Sigmoid colon (tissue), 7 donors: Measurements from ENCODE around the gene SNCB. TPM values are rescaled to one million over a fixed set of nuclear protein-coding genes. Genes with fewer than 3 reads are reported as not detected.

ENCODE experiments used
- DNase-seq: peaks from one replicate; pipeline ENCODE4 v3.0.0-alpha.2; 2019
- H3K27ac ChIP-seq, 4 donors: fragments of 200-600 bp; sonication (generic); one replicate each; pipeline ENCODE4 v1.5.1; 2016 to 2019; ENCODE audit warnings: mild to moderate bottlenecking in 1 of 4
- H3K27me3 ChIP-seq, 3 donors: fragments of 200-600 bp; sonication (generic); one replicate each; pipeline ENCODE4 v1.5.1; 2019; ENCODE audit warnings: mild to moderate bottlenecking in 1 of 3
- H3K36me3 ChIP-seq, 4 donors: fragments of 200-600 bp; sonication (generic); one replicate each; pipeline ENCODE4 v1.5.1; 2016 to 2019
- H3K4me1 ChIP-seq, 4 donors: fragments of 200-600 bp; sonication (generic); one replicate each; pipeline ENCODE4 v1.5.1; 2017 to 2019
- H3K4me3 ChIP-seq, 4 donors: fragments of 200-600 bp; sonication (generic); one replicate each; pipeline ENCODE4 v1.5.1; 2017 to 2019; ENCODE audit warnings: mild to moderate bottlenecking in 2 of 4, moderate library complexity in 1 of 4
- H3K9me3 ChIP-seq, 4 donors: fragments of 200-600 bp in 3 of 4; sonication (generic) in 3 of 4; one replicate each; pipeline versions ENCODE4 v1.5.1 to v1.6.1; 2013 to 2019
- CTCF ChIP-seq, 4 experiments: fragments of 450-650 bp in 3 of 4; fragments of 200-600 bp in 1 of 4; IDR thresholded peaks; one replicate each; pipeline ENCODE4 v1.5.1; 2016 to 2019; ENCODE audit warnings: antibody characterized with exemption in 4 of 4, mild to moderate bottlenecking in 3 of 4, moderate library complexity in 2 of 4
- EP300 ChIP-seq, 4 donors: sonication (generic); formaldehyde crosslinking; IDR thresholded peaks; one replicate each; pipeline ENCODE4 v1.6.1; 2017; ENCODE audit warnings: antibody characterized with exemption in 4 of 4
- POLR2A ChIP-seq, 2 donors: fragments of 450-650 bp; IDR thresholded peaks; one replicate each; pipeline ENCODE4 v1.6.1; 2016; ENCODE audit warnings: antibody characterized with exemption in 2 of 2, mild to moderate bottlenecking in 2 of 2, moderate library complexity in 2 of 2
- POLR2AphosphoS5 ChIP-seq, 4 donors: sonication (generic); formaldehyde crosslinking; IDR thresholded peaks; one replicate each; pipeline ENCODE4 v1.6.1; 2017; ENCODE audit warnings: antibody characterized with exemption in 4 of 4
- WGBS, 2 donors: extraction: QIAGEN DNeasy Blood & Tissue Kit; methylation state at CpG; one replicate each; pipeline ENCODE4 v1.1.7; 2013; 5-methylcytosine and 5-hydroxymethylcytosine counted together
- intact Hi-C: fragments of 100-400 bp; cut with DNase I; formaldehyde crosslinking; loops from one replicate; pipeline ENCODE4 v1.15.1; 2023
- polyA plus RNA-seq, 3 donors: library from polyadenylated mRNA; stranded (reverse); fragments of 200-250 nt; gene quantifications; one replicate each; pipeline ENCODE4 v1.2.3, GENCODE V29; 2013
- total RNA-seq, 4 donors: library from RNA; depleted of rRNA; stranded (reverse); fragments of >200 nt; gene quantifications; one replicate each; pipeline ENCODE4 v1.1.0, GENCODE V29; 2016
- donor health status: healthy with polysubstance abuse.
- donor health status: Bipolar disorder and iron deficiency.
- donor health status: healthy.

The SNCB gene
- total and polyA plus RNA-seq, 7 donors = 0.23 to 2.2 TPM; not detected in 5

GRCh38 chr5:176638437-176638836 lies 8.1 kb upstream of the SNCB start:
- no peak for DNase-seq
- intact Hi-C loops = no loop called here
- Histone ChIP-seq H3K4me1 (peaks cover 0 to 8% (median 0%) of the 10 kb centered on the region in 4 donors), H3K9me3 (no peaks in the 10 kb centered on the region), H3K27me3 (no peaks in the 10 kb centered on the region), H3K27ac (no peak overlapping the region), H3K4me3 (no peak overlapping the region), H3K36me3 (no peaks in the 10 kb centered on the region)
- TF ChIP-seq POLR2AphosphoS5 (IDR thresholded peaks at IDR 0.05) (no peak), POLR2A (IDR thresholded peaks at IDR 0.05) (no peak), EP300 (IDR thresholded peaks at IDR 0.05) (no peak)
- 93 to 95% methylated on average over 3 of the region's 3 CpGs for WGBS, 2 donors

- 58 to 71% methylated on average over 4 of the region's 4 CpGs for WGBS, 2 donors
- H3K27me3 ChIP-seq = peaks cover 0 to 7% (median 0%) of the 10 kb centered on the region in 3 donors
- DNase-seq = no peak
- no peaks in the 10 kb centered on the region for H3K9me3 ChIP-seq
- H3K27ac ChIP-seq = no peak overlapping the region
- no peaks in the 10 kb centered on the region for H3K36me3 ChIP-seq
- TF ChIP-seq CTCF (IDR thresholded peaks at IDR 0.05) (no peak), POLR2AphosphoS5 (IDR thresholded peaks at IDR 0.05) (no peak), EP300 (IDR thresholded peaks at IDR 0.05) (no peak), POLR2A (IDR thresholded peaks at IDR 0.05) (no peak)
- H3K4me3 ChIP-seq = no peak overlapping the region
- intact Hi-C loops = no loop called here
- peaks cover 0 to 8% (median 0%) of the 10 kb centered on the region in 4 donors for H3K4me1 ChIP-seq
Measured at GRCh38 chr5:176637556-176637955, 7.2 kb upstream of the SNCB start.

- Histone ChIP-seq H3K9me3 (no peaks in the 10 kb centered on the region), H3K27ac (no peak overlapping the region), H3K4me3 (no peak overlapping the region), H3K4me1 (peaks cover 0 to 8% (median 0%) of the 10 kb centered on the region in 4 donors), H3K27me3 (peaks cover 0 to 17% (median 0%) of the 10 kb centered on the region in 3 donors), H3K36me3 (no peaks in the 10 kb centered on the region)
- TF ChIP-seq EP300 (IDR thresholded peaks at IDR 0.05) = no peak
- no peak for TF ChIP-seq CTCF (IDR thresholded peaks at IDR 0.05)
- no peak for TF ChIP-seq POLR2AphosphoS5 (IDR thresholded peaks at IDR 0.05)
- TF ChIP-seq POLR2A (IDR thresholded peaks at IDR 0.05) = no peak
- 47 to 56% methylated on average over 9 of the region's 9 CpGs for WGBS, 2 donors
- DNase-seq = no peak
- intact Hi-C loops = no loop called here
Measured at GRCh38 chr5:176636426-176636825, 6.1 kb upstream of the SNCB start.

GRCh38 chr5:176633598-176633997 lies 3.3 kb upstream of the SNCB start:
- Histone ChIP-seq H3K27ac (no peak overlapping the region), H3K9me3 (no peaks in the 10 kb centered on the region), H3K4me1 (peaks cover 0 to 17% (median 15%) of the 10 kb centered on the region in 4 donors), H3K27me3 (peaks cover 19 to 45% (median 23%) of the 10 kb centered on the region in 3 donors), H3K4me3 (no peak overlapping the region), H3K36me3 (no peaks in the 10 kb centered on the region)
- 18 to 27% methylated on average over 6 of the region's 6 CpGs for WGBS, 2 donors
- no peak for DNase-seq
- TF ChIP-seq EP300 (IDR thresholded peaks at IDR 0.05) (no peak), POLR2AphosphoS5 (IDR thresholded peaks at IDR 0.05) (no peak), CTCF (IDR thresholded peaks at IDR 0.05) (no peak), POLR2A (IDR thresholded peaks at IDR 0.05) (no peak)
- intact Hi-C loops = no loop called here

- WGBS, 2 donors = 39 to 75% methylated on average over 2 of the region's 2 CpGs
- no peaks in the 10 kb centered on the region for H3K36me3 ChIP-seq
- H3K27me3 ChIP-seq = peaks cover 27 to 54% (median 30%) of the 10 kb centered on the region in 3 donors
- no peak overlapping the region for H3K27ac ChIP-seq
- no peak for DNase-seq
- TF ChIP-seq POLR2AphosphoS5 (IDR thresholded peaks at IDR 0.05) = no peak
- TF ChIP-seq CTCF (IDR thresholded peaks at IDR 0.05) = no peak
- no peak for TF ChIP-seq POLR2A (IDR thresholded peaks at IDR 0.05)
- no peak for TF ChIP-seq EP300 (IDR thresholded peaks at IDR 0.05)
- H3K4me3 ChIP-seq = no peak overlapping the region
- no peaks in the 10 kb centered on the region for H3K9me3 ChIP-seq
- intact Hi-C loops = no loop called here
- H3K4me1 ChIP-seq = peaks cover 0 to 17% (median 15%) of the 10 kb centered on the region in 4 donors
Measured at GRCh38 chr5:176632745-176633144, 2.4 kb upstream of the SNCB start.
